Activated CD4-positive, alpha-beta T cell treated with anti-CD3 and anti-CD28 coated beads, Interleukin-2, amount 10 ng/mL, durations not matched to agents 7 days and 5 days (primary cell): ENCODE measurements around the gene KCTD19. TPM values are rescaled to one million over a fixed set of nuclear protein-coding genes. Genes with fewer than 3 reads are reported as not detected.
A peak's percentile ranks its signal among the peaks of the same experiment; 100 is the strongest.

Experiments used
- CTCF ChIA-PET: fragments of 350-600 bp; sonication (Branson Sonifier 250); formaldehyde crosslinking; loops from one replicate; lab custom pipeline; 2021; ENCODE audit warnings: antibody characterized with exemption; lab: Charles Lee
- POLR2A ChIA-PET: fragments of 350-600 bp; sonication (Branson Sonifier 250); formaldehyde crosslinking; loops from one replicate; lab custom pipeline; 2021; ENCODE audit warnings: antibody characterized with exemption; lab: Charles Lee
- DNase-seq: peaks from one replicate; pipeline ENCODE4 v3.0.0-alpha.2; 2020
- H3K27ac Mint-ChIP-seq: one replicate; pipeline ENCODE4 v1.8.0; 2021; ENCODE audit warnings: mild to moderate bottlenecking, moderate library complexity, mixed read lengths
- H3K27me3 Mint-ChIP-seq: one replicate; pipeline ENCODE4 v1.8.0; 2021; ENCODE audit warnings: mixed read lengths
- H3K36me3 Mint-ChIP-seq: one replicate; pipeline ENCODE4 v1.8.0; 2021; ENCODE audit warnings: low read depth, mixed read lengths
- H3K4me1 Mint-ChIP-seq: one replicate; pipeline ENCODE4 v1.8.0; 2021; ENCODE audit warnings: mixed read lengths
- H3K4me3 Mint-ChIP-seq: one replicate; pipeline ENCODE4 v1.8.0; 2021; ENCODE audit warnings: mild to moderate bottlenecking, moderate library complexity, mixed read lengths
- H3K9me3 Mint-ChIP-seq: one replicate; pipeline ENCODE4 v1.8.0; 2021; ENCODE audit warnings: mixed read lengths
- total RNA-seq, 2 experiments: library from RNA; stranded (reverse); gene quantifications; one replicate each; pipeline ENCODE4 v1.2.3, GENCODE V29; 2021

KCTD19 gene
- total RNA-seq, 2 experiments from 2014 or later: not detected

DNA sequence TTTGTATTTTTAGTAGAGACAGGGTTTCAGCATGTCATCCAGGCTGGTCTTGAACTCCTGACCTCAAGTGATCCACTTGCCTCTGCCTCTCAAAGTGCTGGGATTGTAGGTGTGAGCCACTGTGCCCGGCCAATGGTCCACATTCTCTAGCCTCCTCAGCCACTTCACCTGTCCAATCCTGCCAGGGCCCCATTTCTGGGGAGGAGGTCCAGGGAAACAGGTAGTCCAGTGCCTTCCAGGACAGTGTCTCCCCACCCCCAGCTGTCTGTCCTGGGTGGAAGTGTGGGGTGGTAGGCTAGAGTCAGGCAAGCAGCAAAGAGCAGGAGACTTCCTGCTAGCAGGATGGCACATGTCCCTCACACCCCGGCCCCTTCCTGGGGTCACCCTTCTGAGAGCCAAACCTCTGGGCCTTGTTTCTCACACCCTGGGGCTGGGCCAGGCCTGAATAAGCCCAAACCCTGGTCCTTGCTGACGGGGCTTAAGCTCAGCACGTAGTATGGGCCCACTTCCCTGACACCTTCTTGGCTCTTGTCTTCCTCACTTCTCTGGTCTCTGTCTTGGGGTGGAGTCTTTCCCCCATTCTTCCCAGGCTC lies 84.3 kb downstream of the KCTD19 start:
- Mint-ChIP-seq H3K4me1 (peaks cover 38% of the 10 kb centered on the region), H3K27ac (no peak overlapping the region), H3K36me3 (peaks cover 10% of the 10 kb centered on the region), H3K9me3 (no peaks in the 10 kb centered on the region), H3K4me3 (no peak overlapping the region), H3K27me3 (no peaks in the 10 kb centered on the region)
- CTCF ChIA-PET: interaction anchor here (1.3 kb wide), 1 partner anchor 15 kb away, joined by 6 read pairs; the partner anchor contains the start of gene TMEM208
- POLR2A ChIA-PET: no interaction called here
- no peak for DNase-seq

DNA sequence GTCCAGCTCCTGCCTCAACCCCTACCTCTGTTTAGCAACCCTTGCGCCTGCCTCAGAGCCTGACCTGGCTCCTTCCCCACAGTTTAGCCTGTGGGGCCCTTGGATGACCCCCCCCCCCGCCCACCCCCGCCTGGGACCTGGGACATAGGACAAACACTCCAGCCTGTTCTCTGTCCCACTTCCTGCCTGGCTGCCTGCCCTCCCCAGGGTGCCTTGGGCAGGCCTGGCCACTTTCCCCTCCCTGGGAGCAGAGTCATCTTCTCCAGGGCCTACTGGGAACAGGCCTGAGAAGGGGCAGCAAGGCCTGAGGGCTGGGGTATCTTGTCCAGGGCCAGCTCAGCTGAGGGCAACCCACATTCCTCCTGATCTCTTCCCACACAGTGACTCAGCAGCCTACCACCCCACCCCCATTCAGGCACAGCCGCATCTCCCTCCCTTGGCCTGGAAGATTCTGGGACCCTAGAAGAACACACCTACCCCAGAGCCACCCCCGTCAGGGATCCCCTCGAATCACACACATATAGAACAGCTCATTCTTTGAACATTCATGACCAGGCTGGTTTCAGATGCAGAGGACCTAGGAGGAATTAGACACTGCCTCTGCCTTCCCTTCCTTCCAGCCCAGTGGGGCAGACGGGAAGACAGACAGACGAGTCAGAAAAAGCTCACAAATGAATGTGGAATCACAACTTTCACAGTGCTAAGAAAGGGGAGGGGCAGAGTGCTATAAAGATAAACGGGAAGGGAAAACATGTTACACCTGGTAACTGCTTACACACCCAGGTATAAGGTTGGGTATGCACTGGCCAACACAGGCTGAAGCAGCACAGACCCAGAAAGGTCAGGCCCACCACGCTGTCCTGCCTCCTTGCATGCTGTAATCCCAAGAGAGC lies 85.3 kb downstream of the KCTD19 start:
- DNase-seq: no peak
- no peaks in the 10 kb centered on the region for H3K9me3 Mint-ChIP-seq
- peaks cover 40% of the 10 kb centered on the region for H3K4me1 Mint-ChIP-seq
- CTCF ChIA-PET: interaction anchor here (0.6 to 1.3 kb wide), 3 partner anchors 8 to 186 kb away, joined by 3 to 6 read pairs (median 4); partner anchors contain the start of gene TMEM208
- H3K36me3 Mint-ChIP-seq: peaks cover 16% of the 10 kb centered on the region
- no peak overlapping the region for H3K4me3 Mint-ChIP-seq
- no peaks in the 10 kb centered on the region for H3K27me3 Mint-ChIP-seq
- POLR2A ChIA-PET: no interaction called here
- H3K27ac Mint-ChIP-seq: peak overlapping the region; percentile 28

DNA sequence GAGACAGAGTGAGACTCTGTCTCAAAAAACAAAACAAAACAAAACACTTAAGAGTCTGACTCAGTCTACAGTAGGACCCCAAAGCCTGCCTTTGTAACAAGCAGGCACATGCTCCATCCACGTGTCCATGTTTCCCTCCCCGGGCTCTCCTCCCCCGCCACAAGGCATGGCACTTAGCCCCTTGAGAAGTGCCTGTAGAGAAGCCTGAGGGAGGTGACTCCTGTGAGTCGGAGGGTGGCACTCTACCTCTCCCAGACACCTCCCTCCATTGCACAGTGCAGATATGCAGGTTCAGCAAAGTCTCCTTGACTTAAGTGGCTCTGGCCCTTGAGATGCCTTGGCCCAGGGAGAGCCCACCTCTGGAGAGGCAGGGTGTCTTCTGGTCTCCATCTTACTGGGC lies 86.0 kb downstream of the KCTD19 start:
- Mint-ChIP-seq H3K4me3 (no peak overlapping the region), H3K27ac (no peak overlapping the region)
- CTCF ChIA-PET: no interaction called here

More for the DNA sequence above, 86.0 kb downstream of the KCTD19 start:
- Mint-ChIP-seq H3K27me3 (no peaks in the 10 kb centered on the region), H3K4me1 (peaks cover 42% of the 10 kb centered on the region), H3K9me3 (no peaks in the 10 kb centered on the region), H3K36me3 (peaks cover 20% of the 10 kb centered on the region)
- POLR2A ChIA-PET: no interaction called here
- DNase-seq: no peak

Other genes starting within 250 kb of the KCTD19 start
- 10 to 100 TPM; 15.2 to 19.0 TPM for gene PHAF1, start 216.8 kb downstream of the KCTD19 start, total RNA-seq
- 1 to 10 TPM; 7.1 to 7.2 TPM for gene B3GNT9, start 175.7 kb downstream of the KCTD19 start, total RNA-seq
- gene TRADD, start 166.8 kb downstream of the KCTD19 start, total RNA-seq: 10 to 100 TPM; 47.2 to 57.5 TPM
- gene FBXL8, start 166.8 kb downstream of the KCTD19 start, total RNA-seq: 10 to 100 TPM; 35.7 to 46.6 TPM
- gene HSF4, start 162.0 kb downstream of the KCTD19 start, total RNA-seq: 10 to 100 TPM; 49.6 to 58.1 TPM
- gene NOL3, start 156.2 kb downstream of the KCTD19 start, total RNA-seq: 10 to 100 TPM in 1 of 2 experiments, 1 to 10 TPM in 1; 8.9 to 13.3 TPM
- gene MATCAP1, start 142.8 kb downstream of the KCTD19 start, total RNA-seq: 10 to 100 TPM; 47.5 to 51.4 TPM
- gene EXOC3L1, start 136.6 kb downstream of the KCTD19 start, total RNA-seq: not detected
- 100 to 1,000 TPM; 114 to 120 TPM for gene E2F4, start 134.6 kb downstream of the KCTD19 start, total RNA-seq
- 1 to 10 TPM; 6.2 to 6.3 TPM for gene ELMO3, start 127.6 kb downstream of the KCTD19 start, total RNA-seq
- 10 to 100 TPM; 25.8 to 40.8 TPM for gene TMEM208, start 99.6 kb downstream of the KCTD19 start, total RNA-seq
- 10 to 100 TPM; 59.2 to 62.0 TPM for gene FHOD1, start 79.3 kb downstream of the KCTD19 start, total RNA-seq
- 1 to 10 TPM; 1.5 to 2.0 TPM for gene SLC9A5, start 77.8 kb downstream of the KCTD19 start, total RNA-seq
- gene PLEKHG4, start 47.2 kb downstream of the KCTD19 start, total RNA-seq: 10 to 100 TPM; 15.7 TPM
- gene LRRC36, start 74 bp upstream of the KCTD19 start, total RNA-seq: not detected
- gene TPPP3, start 66.8 kb upstream of the KCTD19 start, total RNA-seq: not detected
- under 1 TPM; 0.22 to 0.29 TPM for gene ZDHHC1, start 89.7 kb upstream of the KCTD19 start, total RNA-seq
- gene HSD11B2, start 104.4 kb upstream of the KCTD19 start, total RNA-seq: not detected
- gene ATP6V0D1, start 154.4 kb upstream of the KCTD19 start, total RNA-seq: 10 to 100 TPM; 52.1 to 60.3 TPM
- not detected for gene AGRP, start 156.8 kb upstream of the KCTD19 start, total RNA-seq
- gene RIPOR1, start 202.1 kb upstream of the KCTD19 start, total RNA-seq: 10 to 100 TPM; 12.8 to 15.8 TPM
- gene CTCF, start 235.8 kb upstream of the KCTD19 start, total RNA-seq: 10 to 100 TPM; 87.1 to 98.5 TPM